Activated CD8-positive, alpha-beta memory T cell treated with anti-CD3 and anti-CD28 coated beads, Interleukin-2, amount 50 U/mL, for 48 hours (primary cell): Measurements from ENCODE around the gene TCHP.
"Not testable (repeated sequence)": the region's sequence is repeated elsewhere in the genome, so short reads cannot be mapped to it uniquely, and the experiment has no call there.

Experiments
- DNase-seq: peaks from one replicate; pipeline ENCODE4 v3.0.0-alpha.2; 2020

The TCHP gene

DNA sequence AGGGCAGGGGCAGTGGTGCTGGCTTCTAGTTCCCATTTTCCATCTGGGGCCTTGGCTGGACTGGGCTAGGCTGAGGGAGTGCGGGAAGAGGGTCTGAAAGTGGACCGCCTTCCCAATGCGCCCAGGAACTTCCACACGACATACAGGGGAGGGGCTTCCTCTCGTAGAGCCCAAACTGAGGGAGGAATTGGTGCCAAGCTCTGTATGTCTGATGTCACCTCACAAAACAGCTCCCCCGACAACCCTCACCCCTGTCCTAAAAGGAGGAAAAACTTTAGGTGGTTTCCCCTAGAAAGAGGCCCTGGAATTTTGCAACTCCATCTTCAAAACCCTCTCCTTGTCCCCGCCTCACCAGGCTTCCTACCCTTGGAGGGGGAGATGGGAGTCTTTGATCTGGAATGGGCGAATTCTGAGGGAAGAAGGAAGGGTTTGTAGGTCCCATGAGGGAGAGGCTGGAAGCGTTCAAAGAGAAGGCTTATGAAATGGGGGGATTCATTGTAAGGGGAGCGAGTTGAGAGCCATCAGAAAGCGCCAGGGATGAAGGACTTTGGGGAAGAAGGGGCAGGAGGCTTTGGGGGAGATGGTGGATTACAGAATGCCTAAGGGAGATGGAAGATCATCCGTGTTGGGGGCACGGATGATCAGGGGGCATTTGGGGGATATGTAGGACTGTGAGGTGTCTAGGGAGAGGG is 20.6 kb upstream of the TCHP start:
- DNase-seq = no peak

GRCh38 chr12:109880043-109880931 is 19.8 kb upstream of the TCHP start, which contains the start of gene GLTP:
GLTP (minus strand) TSS chr12:109880541; CDS start chr12:109880374, 167 bp downstream.
- peak; percentile 94 for DNase-seq

DNA sequence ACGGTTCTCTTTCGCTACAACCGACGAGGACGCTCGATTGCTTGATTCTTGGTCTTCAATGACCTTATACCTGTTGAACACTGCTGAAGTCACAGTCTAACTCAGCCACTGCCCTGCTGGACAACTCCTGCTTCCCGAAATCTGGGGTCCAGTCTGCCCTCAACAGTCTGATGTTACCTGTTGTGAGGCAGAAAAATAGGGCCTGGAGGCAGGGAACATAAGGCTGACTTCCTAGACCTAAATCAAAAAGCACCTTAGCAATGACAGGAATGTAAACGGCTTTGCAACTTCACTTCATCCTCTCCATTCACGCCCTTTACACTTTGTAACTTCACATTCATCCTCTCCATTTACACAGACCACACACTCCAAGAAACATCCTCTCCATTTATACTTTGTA is 19.1 kb upstream of the TCHP start:
- no peak for DNase-seq

DNA sequence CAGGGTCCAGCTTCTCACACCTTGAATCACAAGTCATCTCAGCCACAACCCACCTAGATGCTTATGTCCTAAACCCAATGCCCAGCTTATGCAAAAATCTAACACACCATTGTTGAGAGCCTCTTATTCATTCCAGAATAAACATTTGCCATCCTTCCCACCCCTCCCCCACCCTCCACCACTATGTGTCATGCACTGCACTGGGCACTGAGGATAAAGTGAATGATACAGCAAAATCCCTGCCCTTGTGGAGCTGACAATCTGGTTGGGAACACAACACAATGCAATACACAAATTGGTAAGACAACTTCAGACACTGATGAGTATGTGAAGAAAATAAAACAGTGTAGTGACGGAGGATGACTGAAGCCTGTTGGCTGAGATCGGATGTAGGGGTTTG is 18.3 kb upstream of the TCHP start:
- DNase-seq = no peak

- no peak for DNase-seq
These were observed 16.6 kb upstream of the TCHP start for GRCh38 chr12:109883461-109883860.

- no peak for DNase-seq
These were observed 14.5 kb upstream of the TCHP start for GRCh38 chr12:109885616-109886015.

- DNase-seq = no peak
These were observed 11.7 kb upstream of the TCHP start for GRCh38 chr12:109888179-109889020.

DNA sequence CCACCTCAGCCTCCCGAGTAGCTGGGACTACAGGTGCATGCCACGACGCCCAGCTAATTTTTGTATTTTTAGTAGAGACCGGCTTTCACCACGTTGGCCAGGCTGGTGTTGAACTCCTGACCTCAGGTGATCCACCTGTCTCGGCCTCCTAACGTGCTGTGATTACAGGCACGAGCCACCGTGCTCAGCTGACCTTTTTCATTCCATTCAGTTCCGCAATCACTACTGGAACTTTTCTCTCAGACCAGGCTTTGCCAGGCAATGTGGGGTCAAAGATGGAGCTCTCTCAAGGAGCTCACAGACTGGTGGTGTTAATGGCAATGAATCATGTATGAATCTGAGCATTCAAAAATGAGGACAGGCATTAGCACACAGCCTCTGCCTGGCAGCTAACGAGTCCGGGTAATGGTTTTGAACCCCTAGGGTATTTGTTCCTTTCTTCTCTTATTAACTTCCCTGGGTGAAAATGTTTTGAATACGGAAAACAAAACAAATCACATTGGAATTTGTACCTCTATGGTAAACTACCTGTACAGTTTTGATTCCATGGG is 9.4 kb upstream of the TCHP start:
- DNase-seq = no peak

DNA sequence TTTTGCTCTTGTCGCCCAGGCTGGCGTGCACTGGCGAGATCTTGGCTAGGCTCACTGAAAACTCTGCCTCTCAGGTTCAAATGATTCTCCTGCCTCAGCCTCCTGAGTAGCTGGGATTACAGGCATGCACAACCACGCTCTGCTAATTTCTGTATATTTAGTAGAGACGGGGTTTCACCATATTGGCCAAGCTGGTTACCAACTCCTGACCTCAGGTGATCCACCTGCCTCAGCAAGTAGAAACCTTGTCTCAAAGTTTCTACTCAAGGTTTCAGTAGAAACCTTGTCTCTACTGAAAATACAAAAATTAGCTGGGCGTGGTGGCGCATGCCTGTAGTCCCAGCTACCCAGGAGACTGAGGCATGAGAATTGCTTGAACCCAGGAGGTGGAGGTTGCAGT is 8.3 kb upstream of the TCHP start:
- DNase-seq = not testable (repeated sequence)

GRCh38 chr12:109892165-109892715 is 7.8 kb upstream of the TCHP start:
- DNase-seq = no peak

- DNase-seq = no peak
These were observed 7.3 kb upstream of the TCHP start for GRCh38 chr12:109892748-109893147.

- DNase-seq = no peak
These were observed 6.6 kb upstream of the TCHP start for GRCh38 chr12:109893261-109893995.

DNA sequence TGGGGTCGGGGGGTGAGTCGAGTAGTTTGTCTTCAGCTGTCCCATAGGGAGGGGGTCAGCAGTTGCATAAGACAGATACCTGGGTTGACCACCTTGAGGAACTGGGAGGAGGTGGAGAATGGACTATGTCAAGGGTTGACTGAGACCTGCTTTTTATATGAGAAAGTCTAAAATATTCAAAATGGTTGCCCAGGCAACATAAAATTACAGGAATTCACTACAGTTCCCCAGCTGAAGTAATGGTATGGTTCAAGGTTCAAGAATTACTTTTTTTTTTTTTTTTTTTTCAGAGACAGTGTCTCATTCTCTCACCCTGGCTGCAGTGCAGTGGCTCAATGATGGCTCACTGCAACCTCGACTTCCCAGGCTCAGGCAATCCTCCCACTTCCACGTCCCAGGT is 5.1 kb upstream of the TCHP start:
- DNase-seq = no peak

GRCh38 chr12:109896188-109896587 is 3.9 kb upstream of the TCHP start:
- no peak for DNase-seq

GRCh38 chr12:109897029-109897428 is 3.0 kb upstream of the TCHP start:
- no peak for DNase-seq

- DNase-seq = not testable (repeated sequence)
These were observed 729 bp upstream of the TCHP start for GRCh38 chr12:109899345-109899744.

DNA sequence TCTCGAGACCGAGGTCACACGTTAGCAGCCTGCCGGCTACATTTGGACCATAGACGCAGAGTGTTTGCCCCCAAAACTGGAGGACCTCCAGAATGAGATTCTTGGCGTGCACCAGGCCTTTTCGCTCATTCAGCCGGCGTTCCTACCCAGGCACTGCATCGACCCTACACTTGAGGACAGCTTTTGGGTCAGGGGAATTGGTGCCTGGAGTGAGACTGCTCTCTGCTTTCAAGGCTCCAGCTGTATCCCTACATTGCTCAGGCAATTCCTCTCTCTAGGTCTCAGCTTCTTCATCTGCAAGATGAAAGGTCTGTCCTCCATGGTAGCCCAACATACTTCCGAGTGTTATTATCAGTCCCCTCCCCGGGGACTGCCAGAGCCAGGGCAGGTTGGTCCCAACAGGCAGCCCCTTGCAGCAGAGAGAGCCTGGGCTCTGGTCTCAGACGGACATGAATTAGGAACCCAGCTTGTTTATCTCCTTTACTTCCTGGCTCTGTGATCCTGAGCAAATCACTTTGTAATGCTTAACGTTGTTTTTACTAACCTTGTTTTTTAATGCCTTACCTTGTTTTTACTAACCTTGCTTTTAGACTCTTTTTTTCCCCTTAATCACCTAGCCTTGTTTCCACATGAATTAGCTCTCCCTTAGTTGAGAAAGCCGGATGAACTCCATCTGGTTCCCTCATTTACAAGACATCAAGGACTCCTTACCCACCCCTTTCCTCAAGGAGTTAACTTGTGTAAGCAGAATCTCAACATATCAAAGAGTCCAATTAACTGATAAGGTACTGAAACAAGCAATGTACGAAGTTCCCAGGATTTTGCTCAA is 892 bp downstream of the TCHP start:
- no peak for DNase-seq

- no peak for DNase-seq
These were observed 2.9 kb downstream of the TCHP start for GRCh38 chr12:109902891-109903418.

GRCh38 chr12:109905301-109905700 is 5.2 kb downstream of the TCHP start:
- DNase-seq = no peak

DNA sequence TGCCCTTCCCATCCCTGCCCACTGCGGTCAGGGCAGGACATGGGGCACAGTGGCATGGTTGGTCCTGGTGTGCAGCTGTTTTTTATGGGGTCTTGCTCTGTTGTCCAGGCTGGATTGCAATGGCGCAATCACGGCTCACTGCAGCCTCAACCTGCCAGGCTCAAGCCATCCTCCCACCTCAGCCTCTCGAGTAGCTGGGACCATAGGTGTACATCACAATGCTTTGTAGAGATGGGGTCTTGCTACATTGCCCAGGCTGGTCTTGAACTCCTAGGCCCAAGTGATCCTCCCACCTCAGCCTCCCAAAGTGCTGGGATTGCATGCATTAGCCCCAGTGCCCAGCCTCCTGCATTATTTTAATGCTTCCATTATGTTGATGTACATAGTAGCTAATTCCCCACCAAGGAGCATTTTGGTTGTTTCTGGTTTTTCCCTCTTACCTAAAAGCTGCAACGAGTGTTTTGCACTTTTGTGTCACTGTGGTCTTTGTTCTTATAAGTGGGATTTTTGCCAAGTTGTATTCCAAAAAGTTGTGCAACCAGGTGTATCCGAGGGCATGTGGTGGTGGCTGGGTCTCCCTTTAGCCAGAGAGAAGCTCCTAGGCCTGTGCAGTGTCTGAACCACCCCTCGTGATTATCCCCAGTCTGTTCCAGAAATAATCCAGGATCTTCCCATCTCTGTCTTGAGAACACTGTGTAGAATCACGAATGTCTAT is 10.3 kb downstream of the TCHP start:
- no peak for DNase-seq
